Ovary (tissue), 9 donors: Measurements from ENCODE around the gene TCF12. TPM values are rescaled to one million over a fixed set of nuclear protein-coding genes. Genes with fewer than 3 reads are reported as not detected.

Experiments used
- DNase-seq, 5 donors: peaks; one replicate each; pipeline ENCODE4 v3.0.0-alpha.2; 2019 to 2020
- H3K27ac ChIP-seq, 2 donors: fragments of 200-600 bp; one replicate each; pipeline versions ENCODE4 v1.5.1 to v1.8.0; 2019 to 2022
- H3K27me3 ChIP-seq: fragments of 200-600 bp; one replicate; pipeline ENCODE4 v1.8.0; 2022
- H3K36me3 ChIP-seq: fragments of 200-600 bp; sonication (generic); one replicate; pipeline ENCODE4 v1.5.1; 2019
- H3K4me1 ChIP-seq: one replicate; pipeline ENCODE4 v1.8.1; 2013; ENCODE audit warnings: mild to moderate bottlenecking, moderate library complexity; ENCODE audit not compliant: insufficient read depth
- H3K4me3 ChIP-seq: fragments of 200-600 bp; sonication (generic); one replicate; pipeline ENCODE4 v1.5.1; 2017
- H3K9me3 ChIP-seq, 2 donors: fragments of 200-600 bp in 1 of 2; sonication (generic) in 1 of 2; one replicate each; pipeline versions ENCODE4 v1.5.1 to v1.8.1; 2013 to 2019; ENCODE audit warnings: mild to moderate bottlenecking in 1 of 2, moderate library complexity in 1 of 2
- CTCF ChIP-seq, 3 donors: fragments of 450-650 bp in 2 of 3; fragments of 200-600 bp in 1 of 3; IDR thresholded peaks; one replicate each; pipeline versions ENCODE4 v1.5.1 to v1.8.0; 2016 to 2022; ENCODE audit warnings: antibody characterized with exemption in 3 of 3, mild to moderate bottlenecking in 1 of 3
- EP300 ChIP-seq: sonication (generic); formaldehyde crosslinking; IDR thresholded peaks from one replicate; pipeline ENCODE4 v1.6.1; 2017; ENCODE audit warnings: antibody characterized with exemption
- POLR2A ChIP-seq: fragments of 450-650 bp; IDR thresholded peaks from one replicate; pipeline ENCODE4 v1.6.1; 2017; ENCODE audit warnings: antibody characterized with exemption, mild to moderate bottlenecking, moderate library complexity
- WGBS, 3 donors: extraction: QIAGEN DNeasy Blood & Tissue Kit in 1 of 3; methylation state at CpG; one replicate each; pipeline versions ENCODE4 v1.1.5 to v1.1.7; 2013 to 2017; 5-methylcytosine and 5-hydroxymethylcytosine counted together
- intact Hi-C, 4 donors: fragments of 100-400 bp; cut with DNase I; formaldehyde crosslinking; loops; one replicate each; pipeline versions ENCODE4 v1.11.0 to v1.15.1; 2022 to 2023
- polyA plus RNA-seq, 2 donors: library from polyadenylated mRNA; stranded (reverse); fragments of 200-250 nt in 1 of 2; fragments of 350-450 nt in 1 of 2; fragmentation: Illumina TruSeq in 1 of 2; extraction: RNeasy Lipid Tissue Mini Kit (QIAGEN cat#74804) in 1 of 2; gene quantifications; one replicate each; pipeline ENCODE4 v1.2.3, GENCODE V29; 2013 to 2014
- total RNA-seq, 7 donors: library from RNA; depleted of rRNA in 2 of 7; stranded (reverse); fragments of >200 nt in 2 of 7; fragmentation: NEBNext Ultra II Directional in 3 of 7; extraction: Animal tissue kit (Norgen Biotek cat#: 25700) in 3 of 7; gene quantifications; one replicate each; pipeline versions ENCODE4 v1.1.0 to v1.2.4, GENCODE V29; 2016 to 2023
- donor health status: DM: no; HTN: no; CAD: no; lungs with moderate emphysema.
- donor health status: DM: no; HTN: no; CAD: no.
- donor health status: Bipolar disorder and iron deficiency.
- donor health status: DM: yes; HTN: yes; CAD: no.
- donor health status: DM: no; HTN: no; CAD: no.
- donor health status: DM: yes; HTN: yes; CAD: no.

TCF12 gene
- total and polyA plus RNA-seq, 9 donors: 28.6 to 150 (median 116) TPM

GRCh38 chr15:57044072-57044702 is 125.7 kb downstream of the TCF12 start:
- intact Hi-C loops: no loop called here
- Histone ChIP-seq H3K4me1 (peaks cover 4% of the 10 kb centered on the region), H3K36me3 (no peaks in the 10 kb centered on the region)

DNA sequence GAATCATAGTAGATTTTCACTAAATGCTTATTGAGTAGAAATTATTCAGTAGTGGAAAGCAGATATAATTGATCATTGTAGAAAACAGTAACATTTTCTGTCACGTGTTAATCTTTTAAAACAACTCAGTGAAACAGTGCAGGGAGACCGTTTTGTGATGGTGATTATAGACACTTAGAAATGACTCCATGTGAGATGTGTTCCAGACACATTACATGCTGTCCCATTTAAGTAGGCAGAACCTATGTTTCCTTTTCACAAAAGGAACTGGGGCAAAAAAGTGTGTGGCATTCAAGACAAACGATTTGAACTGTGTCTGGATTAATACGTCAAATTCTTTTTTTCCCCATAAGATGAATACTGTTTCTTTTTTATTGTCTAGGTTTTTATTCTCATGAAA is 126.5 kb downstream of the TCF12 start:
- Histone ChIP-seq H3K4me3 (no peak overlapping the region), H3K27ac (no peak overlapping the region), H3K9me3 (no peaks in the 10 kb centered on the region), H3K27me3 (no peaks in the 10 kb centered on the region), H3K4me1 (peaks cover 5% of the 10 kb centered on the region), H3K36me3 (no peaks in the 10 kb centered on the region)
- no peak for DNase-seq
- intact Hi-C loops: no loop called here
- TF ChIP-seq POLR2A: no peak
- TF ChIP-seq CTCF (IDR thresholded peaks at IDR 0.05): no peak
- no peak for TF ChIP-seq EP300
- WGBS, 3 donors: 80 to 84% (median 83%) methylated on average over 4 of the region's 4 CpGs

More at GRCh38 chr15:57044072-57044702, 125.7 kb downstream of the TCF12 start:
- H3K27me3 ChIP-seq: no peaks in the 10 kb centered on the region
- no peak for TF ChIP-seq POLR2A
- TF ChIP-seq CTCF (IDR thresholded peaks at IDR 0.05): no peak
- no peak for TF ChIP-seq EP300
- H3K4me3 ChIP-seq: no peak overlapping the region
- no peak overlapping the region for H3K27ac ChIP-seq
- WGBS, 3 donors: 68 to 76% (median 75%) methylated on average over 5 of the region's 5 CpGs
- no peak for DNase-seq
- H3K9me3 ChIP-seq: no peaks in the 10 kb centered on the region

GRCh38 chr15:57045741-57046382 is 127.4 kb downstream of the TCF12 start:
- intact Hi-C loops: no loop called here
- no peak overlapping the region for H3K27ac ChIP-seq

GRCh38 chr15:57048930-57049549 is 130.6 kb downstream of the TCF12 start:
- DNase-seq: no peak
- whole genome bisulfite sequencing, 3 donors: 73 to 82% (median 79%) methylated on average over 6 of the region's 6 CpGs
- no peak overlapping the region for H3K4me3 ChIP-seq
- H3K36me3 ChIP-seq: no peaks in the 10 kb centered on the region
- no peak overlapping the region for H3K27ac ChIP-seq
- intact Hi-C loops: no loop called here
- no peaks in the 10 kb centered on the region for H3K9me3 ChIP-seq
- peaks cover 7% of the 10 kb centered on the region for H3K4me1 ChIP-seq
- H3K27me3 ChIP-seq: no peaks in the 10 kb centered on the region
- TF ChIP-seq CTCF (IDR thresholded peaks at IDR 0.05): no peak
- no peak for TF ChIP-seq EP300
- no peak for TF ChIP-seq POLR2A

More at GRCh38 chr15:57045741-57046382, 127.4 kb downstream of the TCF12 start:
- peaks cover 5% of the 10 kb centered on the region for H3K4me1 ChIP-seq
- H3K27me3 ChIP-seq: no peaks in the 10 kb centered on the region
- H3K36me3 ChIP-seq: no peaks in the 10 kb centered on the region
- TF ChIP-seq EP300 (no peak), POLR2A (no peak), CTCF (IDR thresholded peaks at IDR 0.05) (no peak)
- no peak overlapping the region for H3K4me3 ChIP-seq
- no peaks in the 10 kb centered on the region for H3K9me3 ChIP-seq
- WGBS, 3 donors: 84 to 90% (median 89%) methylated on average over 5 of the region's 5 CpGs
- no peak for DNase-seq
